Endodermal cell (in vitro differentiated cells): ENCODE measurements around the gene CCDC33. TPM values are rescaled to one million over a fixed set of nuclear protein-coding genes. Genes with fewer than 3 reads are reported as not detected.

Experiments
- DNase-seq: peaks from one replicate; pipeline ENCODE4 v3.0.0-alpha.2; 2017
- H3K27ac ChIP-seq: 2 replicates; pipeline ENCODE4 v1.5.1; 2013; ENCODE audit warnings: mild to moderate bottlenecking, low read depth, low read length, moderate library complexity
- H3K27me3 ChIP-seq: 2 replicates; pipeline ENCODE4 v1.6.1; 2013; ENCODE audit warnings: mild to moderate bottlenecking, low read length, moderate library complexity; ENCODE audit not compliant: insufficient read depth, control insufficient read depth, poor library complexity, severe bottlenecking
- H3K36me3 ChIP-seq: 2 replicates; pipeline ENCODE4 v1.7.0; 2013; ENCODE audit warnings: mild to moderate bottlenecking, low read length, moderate library complexity; ENCODE audit not compliant: control insufficient read depth, insufficient read depth
- H3K4me1 ChIP-seq: one replicate; pipeline ENCODE4 v1.7.0; 2013; ENCODE audit warnings: low read length; ENCODE audit not compliant: control insufficient read depth, insufficient read depth
- H3K4me3 ChIP-seq: 2 replicates; pipeline ENCODE4 v1.5.1; 2013; ENCODE audit warnings: mild to moderate bottlenecking, low read length, moderate library complexity
- H3K9ac ChIP-seq: 2 replicates; pipeline ENCODE4 v1.6.1; 2013; ENCODE audit warnings: mild to moderate bottlenecking, low read length, moderate library complexity; ENCODE audit not compliant: poor library complexity, severe bottlenecking; ENCODE audit errors: extremely low read depth
- H3K9me3 ChIP-seq: 2 replicates; pipeline ENCODE4 v1.6.1; 2013; ENCODE audit warnings: mild to moderate bottlenecking, low read length, moderate library complexity; ENCODE audit not compliant: control insufficient read depth
- H3K27ac Mint-ChIP-seq: 2 replicates; pipeline ENCODE4 v1.8.0; 2020; ENCODE audit warnings: mixed read lengths
- H3K27me3 Mint-ChIP-seq: 2 replicates; pipeline ENCODE4 v1.8.0; 2021; ENCODE audit warnings: mild to moderate bottlenecking, mixed read lengths; ENCODE audit not compliant: insufficient read depth
- H3K36me3 Mint-ChIP-seq: 2 replicates; pipeline ENCODE4 v1.8.0; 2020; ENCODE audit warnings: low read depth, mixed read lengths
- H3K4me1 Mint-ChIP-seq: 2 replicates; pipeline ENCODE4 v1.8.0; 2020; ENCODE audit warnings: mixed read lengths
- H3K4me3 Mint-ChIP-seq: 2 replicates; pipeline ENCODE4 v1.8.0; 2020; ENCODE audit warnings: mild to moderate bottlenecking, moderate library complexity, mixed read lengths
- H3K9me3 Mint-ChIP-seq: 2 replicates; pipeline ENCODE4 v1.8.0; 2020; ENCODE audit warnings: mild to moderate bottlenecking, mixed read lengths
- WGBS, 2 experiments: methylation state at CpG; one replicate each; pipeline versions ENCODE4 v1.1.5 to v1.1.7; 2013; ENCODE audit warnings: missing lambda C conversion rate in 2 of 2, mixed read lengths in 1 of 2; ENCODE audit not compliant: insufficient coverage in 1 of 2, insufficient read length in 1 of 2; 5-methylcytosine and 5-hydroxymethylcytosine counted together
- total RNA-seq, 2 donors: library from RNA; stranded (reverse); fragmentation: NEBNext Ultra II Directional in 1 of 2; extraction: Animal tissue kit (Norgen Biotek cat#: 25700) in 1 of 2; gene quantifications; 2 replicates in 1 of 2; 3 replicates in 1 of 2; pipeline ENCODE4 v1.2.1, GENCODE V29; 2021
- TF ChIP-seq, protein P1 (sequence below): fragments of 200-600 bp; sonication (generic); conservative IDR thresholded peaks from 2 replicates; pipeline ENCODE4 v1.5.0; 2021; ENCODE audit warnings: antibody characterized with exemption, mild to moderate bottlenecking

The CCDC33 gene
- total RNA-seq, 2 donors from 2014 or later = 2.8 to 3.5 TPM

DNA sequence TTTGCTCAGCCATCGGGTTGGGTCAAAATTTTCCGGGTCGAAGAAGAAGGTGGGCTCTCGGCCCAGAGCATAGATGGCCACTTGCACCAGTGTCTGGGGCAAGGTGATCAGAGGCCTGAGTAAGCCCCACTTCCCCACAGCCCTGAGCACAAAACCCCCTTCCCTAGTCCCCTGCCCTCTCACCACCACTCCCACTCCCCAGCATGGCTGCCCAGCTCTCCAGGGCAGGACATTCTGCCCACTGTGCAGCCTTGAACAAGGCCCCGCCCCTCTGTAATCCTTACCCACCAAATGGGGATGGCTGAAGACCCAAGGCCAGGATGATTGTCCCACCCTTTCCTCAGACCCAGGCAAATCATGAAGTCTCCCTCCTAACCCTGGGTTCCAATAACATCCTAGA, 102.5 kb downstream of the CCDC33 start:
- TF ChIP-seq, protein P1, sequence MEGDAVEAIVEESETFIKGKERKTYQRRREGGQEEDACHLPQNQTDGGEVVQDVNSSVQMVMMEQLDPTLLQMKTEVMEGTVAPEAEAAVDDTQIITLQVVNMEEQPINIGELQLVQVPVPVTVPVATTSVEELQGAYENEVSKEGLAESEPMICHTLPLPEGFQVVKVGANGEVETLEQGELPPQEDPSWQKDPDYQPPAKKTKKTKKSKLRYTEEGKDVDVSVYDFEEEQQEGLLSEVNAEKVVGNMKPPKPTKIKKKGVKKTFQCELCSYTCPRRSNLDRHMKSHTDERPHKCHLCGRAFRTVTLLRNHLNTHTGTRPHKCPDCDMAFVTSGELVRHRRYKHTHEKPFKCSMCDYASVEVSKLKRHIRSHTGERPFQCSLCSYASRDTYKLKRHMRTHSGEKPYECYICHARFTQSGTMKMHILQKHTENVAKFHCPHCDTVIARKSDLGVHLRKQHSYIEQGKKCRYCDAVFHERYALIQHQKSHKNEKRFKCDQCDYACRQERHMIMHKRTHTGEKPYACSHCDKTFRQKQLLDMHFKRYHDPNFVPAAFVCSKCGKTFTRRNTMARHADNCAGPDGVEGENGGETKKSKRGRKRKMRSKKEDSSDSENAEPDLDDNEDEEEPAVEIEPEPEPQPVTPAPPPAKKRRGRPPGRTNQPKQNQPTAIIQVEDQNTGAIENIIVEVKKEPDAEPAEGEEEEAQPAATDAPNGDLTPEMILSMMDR = no peak
- WGBS, 2 experiments = 96 to 97% methylated on average over 4 to 5 of the region's 5 CpGs
- no peaks in the 10 kb centered on the region for H3K4me1 ChIP-seq
- Mint-ChIP-seq H3K36me3 (no peaks in the 10 kb centered on the region), H3K4me3 (no peak overlapping the region), H3K9me3 (no peaks in the 10 kb centered on the region), H3K4me1 (peaks cover 7% of the 10 kb centered on the region), H3K27ac (no peak overlapping the region), H3K27me3 (no peaks in the 10 kb centered on the region)
- H3K27ac ChIP-seq = no peak overlapping the region
- H3K9me3 ChIP-seq = no peaks in the 10 kb centered on the region
- H3K9ac ChIP-seq = no peak overlapping the region
- DNase-seq = no peak
- no peaks in the 10 kb centered on the region for H3K27me3 ChIP-seq
- H3K36me3 ChIP-seq = no peaks in the 10 kb centered on the region
- no peak overlapping the region for H3K4me3 ChIP-seq

DNA sequence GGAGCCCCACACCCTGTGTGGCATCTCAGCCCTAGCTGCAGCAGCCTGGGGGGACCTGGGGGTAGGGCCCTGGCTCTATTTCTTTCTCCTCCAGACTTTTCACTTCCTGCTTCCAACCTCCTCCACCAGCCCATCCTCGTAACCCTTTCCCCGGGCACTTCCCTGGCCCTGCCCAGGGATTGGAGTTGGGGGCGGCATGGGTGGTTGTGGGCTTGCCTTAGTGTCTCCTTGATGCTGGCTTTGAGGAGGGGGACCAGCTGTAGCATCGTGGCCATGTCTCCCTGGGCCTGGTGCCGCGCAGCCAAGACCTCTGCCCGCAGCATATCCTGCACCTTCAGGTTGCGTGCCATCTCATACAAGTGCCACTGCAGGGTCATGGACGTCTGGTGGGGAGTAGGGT, 103.2 kb downstream of the CCDC33 start:
- Histone ChIP-seq H3K4me1 (no peaks in the 10 kb centered on the region), H3K27ac (no peak overlapping the region), H3K9me3 (no peaks in the 10 kb centered on the region), H3K27me3 (no peaks in the 10 kb centered on the region), H3K36me3 (no peaks in the 10 kb centered on the region), H3K4me3 (no peak overlapping the region), H3K9ac (no peak overlapping the region)
- Mint-ChIP-seq H3K27ac (no peak overlapping the region), H3K27me3 (no peaks in the 10 kb centered on the region), H3K9me3 (no peaks in the 10 kb centered on the region), H3K4me1 (peaks cover 7% of the 10 kb centered on the region), H3K4me3 (no peak overlapping the region), H3K36me3 (no peaks in the 10 kb centered on the region)
- 91 to 98% methylated on average over 7 to 9 of the region's 9 CpGs for WGBS, 2 experiments
- TF ChIP-seq, protein P1 = no peak
- DNase-seq = no peak

DNA sequence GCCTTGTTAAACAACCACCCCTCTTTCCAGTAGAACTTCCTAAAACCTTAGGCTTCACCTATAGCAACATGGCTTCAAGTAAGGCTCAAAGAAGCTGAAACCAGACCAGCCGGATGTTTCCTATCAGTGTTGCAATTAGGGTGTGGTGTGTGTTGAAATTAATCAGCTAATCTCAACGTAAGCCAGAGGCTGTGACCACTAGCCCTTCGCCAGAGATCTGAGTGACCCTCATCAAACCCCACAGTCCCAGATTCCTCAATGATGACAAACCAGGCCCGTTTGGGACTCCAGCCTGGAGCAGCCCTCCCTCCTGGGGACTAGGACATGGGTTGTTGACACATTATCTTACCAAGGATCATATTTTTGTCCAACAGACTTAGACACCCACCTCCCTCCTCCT, 104.0 kb downstream of the CCDC33 start:
- Mint-ChIP-seq H3K36me3 (no peaks in the 10 kb centered on the region), H3K4me3 (no peak overlapping the region), H3K27ac (no peak overlapping the region), H3K27me3 (no peaks in the 10 kb centered on the region), H3K9me3 (no peaks in the 10 kb centered on the region), H3K4me1 (peaks cover 7% of the 10 kb centered on the region)
- Histone ChIP-seq H3K27me3 (no peaks in the 10 kb centered on the region), H3K4me1 (no peaks in the 10 kb centered on the region), H3K36me3 (no peaks in the 10 kb centered on the region), H3K9ac (no peak overlapping the region), H3K27ac (no peak overlapping the region), H3K4me3 (no peak overlapping the region), H3K9me3 (no peaks in the 10 kb centered on the region)
- TF ChIP-seq, protein P1 = no peak
- WGBS, 2 experiments = 83 to 87% methylated on average over 1 to 4 of the region's 4 CpGs
- DNase-seq = no peak
